T-helper 17 cell (primary cell): ENCODE data around the gene TNNC1. TPM values are rescaled to one million over a fixed set of nuclear protein-coding genes. Genes with fewer than 3 reads are reported as not detected.

Source experiments
- ATAC-seq: fragments of 150-1000 bp; cut with Tn5 transposase; 2 replicates; pipeline ENCODE4 v1.10.0; 2021; ENCODE audit warnings: mild to moderate bottlenecking, moderate library complexity
- DNase-seq, 3 donors: peaks; one replicate each; pipeline versions ENCODE4 v3.0.0 to v3.0.0-alpha.2; 2020 to 2021
- H3K9me3 ChIP-seq: one replicate; pipeline ENCODE4 v1.7.0; 2013; ENCODE audit warnings: low read length, mild to moderate bottlenecking; ENCODE audit not compliant: control insufficient read depth, poor library complexity, severe bottlenecking
- H3K27ac Mint-ChIP-seq: one replicate; pipeline ENCODE4 v1.8.0; 2022; ENCODE audit warnings: mild to moderate bottlenecking, moderate library complexity, mixed read lengths
- H3K27me3 Mint-ChIP-seq: one replicate; pipeline ENCODE4 v1.8.0; 2022; ENCODE audit warnings: mixed read lengths
- H3K36me3 Mint-ChIP-seq: one replicate; pipeline ENCODE4 v1.8.0; 2022; ENCODE audit warnings: low read depth, mixed read lengths
- H3K4me1 Mint-ChIP-seq: one replicate; pipeline ENCODE4 v1.8.0; 2022; ENCODE audit warnings: mild to moderate bottlenecking, mixed read lengths
- H3K4me3 Mint-ChIP-seq: one replicate; pipeline ENCODE4 v1.8.0; 2022; ENCODE audit warnings: mild to moderate bottlenecking, moderate library complexity, mixed read lengths
- total RNA-seq, 4 donors: library from RNA in 2 of 4; stranded (reverse) in 2 of 4; gene quantifications; one replicate each; pipeline ENCODE4 v1.2.3 and lab custom pipeline; 2022 to 2026

Gene TNNC1
- total RNA-seq, 2 donors from 2014 or later, result 3.7 to 3.8 TPM

DNA sequence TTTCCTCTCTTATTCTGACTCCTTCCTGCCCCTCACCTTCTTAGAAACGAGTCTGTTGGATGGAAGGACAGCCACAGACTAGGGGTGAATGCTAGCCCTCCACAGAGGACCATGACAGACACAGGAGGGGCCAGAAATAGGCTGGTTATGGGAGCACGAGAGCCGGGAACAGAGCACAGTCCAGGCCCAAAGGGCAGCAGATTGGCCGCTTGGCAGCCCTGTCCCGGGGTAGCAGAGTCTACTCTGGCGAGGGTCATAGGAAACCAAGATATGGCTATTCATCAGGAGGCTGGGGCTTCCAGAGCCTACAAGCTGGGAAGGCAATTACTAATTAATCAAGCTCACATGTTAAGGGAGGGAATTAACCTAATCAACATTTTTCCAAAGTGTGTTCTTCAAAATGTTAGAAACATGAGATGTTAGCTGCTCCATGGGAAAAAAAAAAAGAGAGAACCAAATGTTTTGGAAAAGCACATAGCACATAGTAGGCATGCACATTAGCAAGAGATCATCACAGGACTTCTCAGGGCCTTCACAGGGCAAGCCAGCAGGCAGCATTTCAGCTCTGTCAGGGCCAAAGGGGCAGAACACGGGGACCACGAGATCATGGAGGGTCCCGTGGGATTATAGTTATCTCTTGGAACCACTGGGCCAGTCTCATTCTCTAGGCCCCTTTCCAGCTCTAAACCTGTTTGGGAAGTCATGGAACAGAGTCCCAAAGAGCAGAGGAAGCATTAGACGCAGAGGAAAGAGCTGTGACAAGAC lies 22.2 kb downstream of the TNNC1 start:
- H3K4me3 Mint-ChIP-seq, result peak overlapping the region; percentile 50
- no peaks in the 10 kb centered on the region for H3K9me3 ChIP-seq
- DNase-seq (no peak), ATAC-seq (no peak)
- peak overlapping the region; percentile 4 for H3K27ac Mint-ChIP-seq
- no peaks in the 10 kb centered on the region for H3K36me3 Mint-ChIP-seq
- no peaks in the 10 kb centered on the region for H3K27me3 Mint-ChIP-seq
- peaks cover 22% of the 10 kb centered on the region for H3K4me1 Mint-ChIP-seq

DNA sequence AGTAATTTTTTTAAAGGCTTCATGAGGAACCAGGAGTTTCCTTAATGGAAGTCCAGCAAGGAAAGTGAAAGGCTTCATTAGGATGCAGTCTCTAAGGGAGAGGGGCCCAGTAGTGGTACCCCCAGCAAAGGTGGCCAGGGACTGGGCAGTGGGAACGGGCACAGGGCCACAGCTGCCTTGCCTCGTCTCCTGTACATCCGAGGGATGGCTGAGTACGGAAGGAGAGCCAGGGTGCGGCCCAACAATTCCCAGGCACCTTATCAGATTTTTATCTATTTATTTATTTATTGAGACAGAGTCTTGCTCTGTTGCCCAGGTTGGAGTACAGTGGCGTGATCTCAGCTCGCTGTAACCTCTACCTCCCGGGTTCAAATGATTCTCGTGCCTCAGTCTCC lies 23.4 kb downstream of the TNNC1 start:
- H3K9me3 ChIP-seq, result no peaks in the 10 kb centered on the region
- DNase-seq, result no peak
- ATAC-seq, result no peak
- Mint-ChIP-seq H3K4me1 (peaks cover 22% of the 10 kb centered on the region), H3K27me3 (no peaks in the 10 kb centered on the region), H3K36me3 (no peaks in the 10 kb centered on the region), H3K27ac (no peak overlapping the region), H3K4me3 (no peak overlapping the region)

DNA sequence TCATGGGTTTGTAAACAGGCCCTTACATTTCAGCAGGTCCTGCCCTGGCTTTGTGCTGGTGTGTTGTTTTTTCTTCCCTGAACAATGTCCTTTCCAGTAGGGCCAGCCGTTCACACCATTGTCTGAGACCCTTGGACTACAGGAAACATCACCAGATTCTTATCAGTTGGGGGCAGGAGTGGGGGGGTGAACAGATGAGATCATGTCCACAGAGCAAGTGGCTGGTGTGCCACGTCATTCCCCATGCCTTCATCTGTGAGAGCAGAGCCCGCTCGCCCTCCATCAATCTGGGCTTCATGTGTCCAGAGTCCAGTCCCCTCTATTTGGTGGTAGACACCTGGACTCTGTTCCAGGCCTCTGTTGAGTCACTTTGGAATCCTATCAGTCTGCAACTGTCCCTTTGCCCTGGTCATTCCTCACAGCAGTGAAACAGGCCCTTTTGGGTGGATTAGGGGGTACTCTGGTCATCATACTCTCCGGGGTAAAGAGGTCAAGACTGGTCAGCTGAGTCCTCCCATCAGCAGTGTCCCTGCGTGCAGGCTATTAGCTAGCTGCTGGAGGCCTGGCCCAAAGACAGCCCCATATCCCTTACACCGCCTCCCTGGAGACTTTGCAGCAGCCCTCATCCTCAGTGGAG lies 23.9 kb downstream of the TNNC1 start:
- Mint-ChIP-seq H3K4me1 (peaks cover 22% of the 10 kb centered on the region), H3K27ac (no peak overlapping the region), H3K27me3 (no peaks in the 10 kb centered on the region), H3K4me3 (no peak overlapping the region), H3K36me3 (no peaks in the 10 kb centered on the region)
- no peaks in the 10 kb centered on the region for H3K9me3 ChIP-seq
- ATAC-seq (no peak), DNase-seq (no peak)

- no peak overlapping the region for H3K4me3 Mint-ChIP-seq
- no peak for DNase-seq
- H3K27me3 Mint-ChIP-seq, result no peaks in the 10 kb centered on the region
- H3K9me3 ChIP-seq, result no peaks in the 10 kb centered on the region
- no peak for ATAC-seq
- H3K36me3 Mint-ChIP-seq, result no peaks in the 10 kb centered on the region
- no peak overlapping the region for H3K27ac Mint-ChIP-seq
- peaks cover 19% of the 10 kb centered on the region for H3K4me1 Mint-ChIP-seq
Observed at GRCh38 chr3:52429031-52429430, 24.8 kb downstream of the TNNC1 start.

- peaks cover 18% of the 10 kb centered on the region for H3K4me1 Mint-ChIP-seq
- H3K4me3 Mint-ChIP-seq, result no peak overlapping the region
- H3K27ac Mint-ChIP-seq, result no peak overlapping the region
- no peaks in the 10 kb centered on the region for H3K27me3 Mint-ChIP-seq
- H3K36me3 Mint-ChIP-seq, result no peaks in the 10 kb centered on the region
- DNase-seq, result no peak
- ATAC-seq, result peak; percentile 72
- H3K9me3 ChIP-seq, result no peaks in the 10 kb centered on the region
Observed at GRCh38 chr3:52428151-52429005, 25.5 kb downstream of the TNNC1 start.

- Mint-ChIP-seq H3K4me1 (peaks cover 2% of the 10 kb centered on the region), H3K4me3 (no peak overlapping the region), H3K27me3 (no peaks in the 10 kb centered on the region), H3K36me3 (no peaks in the 10 kb centered on the region), H3K27ac (no peak overlapping the region)
- no peak for DNase-seq
- H3K9me3 ChIP-seq, result no peaks in the 10 kb centered on the region
- ATAC-seq, result no peak
Observed at GRCh38 chr3:52423173-52423572, 30.7 kb downstream of the TNNC1 start.

DNA sequence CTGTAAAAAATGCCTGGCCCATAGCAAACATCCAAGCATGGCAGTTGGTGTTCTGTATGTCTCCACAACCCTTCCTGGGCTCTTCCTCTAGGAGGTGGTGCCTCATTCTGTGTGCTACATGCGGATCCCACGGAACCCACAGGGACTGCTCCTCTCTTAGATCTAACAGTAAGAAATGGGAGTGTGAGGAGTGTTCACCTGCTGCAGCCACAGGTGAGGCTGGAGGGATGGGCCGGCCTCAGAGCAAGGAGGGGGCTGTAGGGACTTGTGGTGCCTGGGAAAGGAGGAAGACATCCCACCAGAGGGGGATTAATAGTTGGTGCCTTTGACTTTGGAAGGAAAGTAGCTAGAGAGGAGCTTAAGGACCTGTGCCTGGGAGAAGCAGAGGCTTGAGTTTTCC lies 31.2 kb downstream of the TNNC1 start:
- peaks cover 2% of the 10 kb centered on the region for H3K4me1 Mint-ChIP-seq
- H3K27ac Mint-ChIP-seq, result no peak overlapping the region
- ATAC-seq (no peak), DNase-seq (no peak)
- no peaks in the 10 kb centered on the region for H3K9me3 ChIP-seq
- no peaks in the 10 kb centered on the region for H3K27me3 Mint-ChIP-seq
- H3K36me3 Mint-ChIP-seq, result no peaks in the 10 kb centered on the region
- no peak overlapping the region for H3K4me3 Mint-ChIP-seq

DNA sequence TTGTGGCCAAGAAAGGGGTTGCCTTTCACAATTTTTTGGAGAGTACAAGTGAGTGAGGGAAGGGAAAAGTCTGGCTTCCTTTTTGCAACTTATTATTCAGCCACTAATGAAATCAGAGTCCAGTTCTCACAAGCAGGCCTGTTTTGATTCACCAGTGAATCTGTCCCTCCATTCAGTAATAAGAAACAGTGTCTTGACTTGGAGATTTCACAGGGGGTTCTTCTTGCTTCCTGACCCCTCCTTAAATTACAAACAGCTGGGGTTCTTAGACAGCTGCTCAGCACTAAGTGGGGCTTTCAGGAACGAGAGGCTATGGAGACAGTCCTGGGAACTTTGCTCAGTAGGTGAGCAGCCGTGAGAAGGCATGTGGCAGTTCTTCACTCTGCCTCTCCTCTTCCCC lies 33.5 kb downstream of the TNNC1 start:
- no peak for DNase-seq
- no peaks in the 10 kb centered on the region for H3K36me3 Mint-ChIP-seq
- ATAC-seq, result no peak
- no peaks in the 10 kb centered on the region for H3K27me3 Mint-ChIP-seq
- no peak overlapping the region for H3K4me3 Mint-ChIP-seq
- no peaks in the 10 kb centered on the region for H3K9me3 ChIP-seq
- H3K4me1 Mint-ChIP-seq, result peaks cover 3% of the 10 kb centered on the region
- H3K27ac Mint-ChIP-seq, result no peak overlapping the region

DNA sequence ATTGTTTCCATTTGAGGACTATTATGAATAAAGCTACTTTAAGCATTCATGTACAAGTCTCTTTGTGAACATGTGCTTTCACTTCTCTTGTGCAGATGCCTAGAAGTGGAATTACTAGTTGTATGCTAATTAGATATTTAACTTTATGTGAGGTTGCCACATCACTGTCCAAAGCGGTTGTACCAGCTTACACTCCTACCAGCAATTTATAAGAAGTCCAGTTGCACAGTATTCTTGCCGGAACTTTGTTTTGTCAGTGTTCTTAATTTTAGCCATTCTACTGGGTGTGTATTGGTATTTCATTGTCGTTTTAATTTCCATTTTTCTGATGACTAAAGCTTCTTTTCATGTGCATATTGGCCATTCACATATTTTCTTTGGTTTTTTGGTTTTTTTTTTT lies 38.0 kb downstream of the TNNC1 start:
- Mint-ChIP-seq H3K36me3 (no peaks in the 10 kb centered on the region), H3K4me3 (no peak overlapping the region), H3K27me3 (no peaks in the 10 kb centered on the region), H3K27ac (no peak overlapping the region), H3K4me1 (peaks cover 16% of the 10 kb centered on the region)
- no peaks in the 10 kb centered on the region for H3K9me3 ChIP-seq
- DNase-seq, result no peak
- no peak for ATAC-seq

GRCh38 chr3:52408466-52408865 lies 45.4 kb downstream of the TNNC1 start:
- Mint-ChIP-seq H3K27me3 (no peaks in the 10 kb centered on the region), H3K27ac (peak overlapping the region; percentile 93), H3K36me3 (peaks cover 2% of the 10 kb centered on the region), H3K4me1 (peaks cover 27% of the 10 kb centered on the region), H3K4me3 (peak overlapping the region; percentile 95)
- no peaks in the 10 kb centered on the region for H3K9me3 ChIP-seq
- no peak for DNase-seq
- ATAC-seq, result no peak

- Mint-ChIP-seq H3K4me3 (peak overlapping the region; percentile 95), H3K36me3 (peaks cover 5% of the 10 kb centered on the region)
- no peaks in the 10 kb centered on the region for H3K9me3 ChIP-seq
Observed at GRCh38 chr3:52407779-52408178, 46.1 kb downstream of the TNNC1 start.

GRCh38 chr3:52406791-52407510 lies 46.9 kb downstream of the TNNC1 start:
- Mint-ChIP-seq H3K27ac (peak overlapping the region; percentile 62), H3K27me3 (no peaks in the 10 kb centered on the region), H3K4me1 (peaks cover 23% of the 10 kb centered on the region), H3K36me3 (peaks cover 5% of the 10 kb centered on the region), H3K4me3 (no peak overlapping the region)
- no peaks in the 10 kb centered on the region for H3K9me3 ChIP-seq
- no peak for ATAC-seq
- DNase-seq, result no peak

More at GRCh38 chr3:52407779-52408178, 46.1 kb downstream of the TNNC1 start:
- no peaks in the 10 kb centered on the region for H3K27me3 Mint-ChIP-seq
- H3K27ac Mint-ChIP-seq, result peak overlapping the region; percentile 93
- H3K4me1 Mint-ChIP-seq, result peaks cover 26% of the 10 kb centered on the region
- ATAC-seq (no peak), DNase-seq (no peak)

DNA sequence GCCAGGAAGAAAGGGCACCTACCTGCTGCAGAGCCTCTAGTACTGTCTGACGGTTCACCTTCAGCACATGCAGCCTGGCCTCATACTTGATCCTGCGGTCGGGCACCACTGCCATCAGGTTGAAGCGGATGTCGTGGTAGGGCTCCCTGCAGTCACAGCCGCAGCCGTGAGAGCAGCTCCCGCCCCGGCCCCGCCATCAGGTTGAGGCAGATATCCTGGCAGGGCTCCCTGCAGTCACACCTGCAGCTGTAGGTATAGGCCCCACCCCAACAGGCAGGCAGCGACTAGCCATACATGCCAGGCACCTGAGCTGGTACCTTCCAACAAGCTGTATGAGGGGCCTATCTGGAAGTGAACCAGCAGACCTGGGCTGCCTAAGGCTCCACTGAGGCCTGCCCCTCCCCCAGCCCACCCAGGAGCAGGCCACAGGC lies 47.6 kb downstream of the TNNC1 start:
- Mint-ChIP-seq H3K4me3 (no peak overlapping the region), H3K27ac (no peak overlapping the region), H3K27me3 (no peaks in the 10 kb centered on the region), H3K36me3 (peaks cover 5% of the 10 kb centered on the region), H3K4me1 (peaks cover 18% of the 10 kb centered on the region)
- H3K9me3 ChIP-seq, result no peaks in the 10 kb centered on the region
- DNase-seq (no peak), ATAC-seq (no peak)
